ENCODE data around the gene CRIP2. TPM values are rescaled to one million over a fixed set of nuclear protein-coding genes. Genes with fewer than 3 reads are reported as not detected.

The CRIP2 gene
- total and polyA plus RNA-seq, 2 donors (not counting 3 experiments of a cell fraction or from before 2014, with no cell fraction given), result 322 to 954 TPM

GRCh38 chr14:105440992-105441391, 33.6 kb upstream of the CRIP2 start:
- no peak for TF ChIP-seq FOS (IDR thresholded peaks at IDR 0.05; ENCODE audit: borderline replicate concordance, insufficient read depth, low read length)
- no peak for TF ChIP-seq MAX (IDR thresholded peaks at IDR 0.05; ENCODE audit: insufficient read depth, insufficient read length)
- TF ChIP-seq GATA2 (IDR thresholded peaks at IDR 0.05; ENCODE audit: insufficient read depth, insufficient read length, low read depth, low read length), result no peak
- TF ChIP-seq EZH2 (IDR thresholded peaks at IDR 0.05; ENCODE audit: borderline replicate concordance, low read depth, low read length, severe bottlenecking), result no peak
- TF ChIP-seq POLR2AphosphoS5 (IDR thresholded peaks at IDR 0.05; ENCODE audit: insufficient read depth, low read depth, low read length), result no peak
- TF ChIP-seq MYC (IDR thresholded peaks at IDR 0.05; ENCODE audit: low read depth, low read length), result no peak
- TF ChIP-seq POLR2A (IDR thresholded peaks at IDR 0.05; ENCODE audit: low read depth, low read length), result no peak
- no peak for TF ChIP-seq CTCF (IDR thresholded peaks at IDR 0.05; ENCODE audit: extremely low read depth in 1 of 2, insufficient read depth in 1 of 2, low read depth in 1 of 2, low read length in 2 of 2)
- TF ChIP-seq JUN (IDR thresholded peaks at IDR 0.05; ENCODE audit: borderline replicate concordance, insufficient read depth, insufficient read length, low read depth), result no peak
- no peaks in the 10 kb centered on the region for H4K20me1 ChIP-seq (replicated peaks; ENCODE audit: control insufficient read depth, extremely low read depth, insufficient read depth, low read length)
- H3K79me2 ChIP-seq (ENCODE audit: control insufficient read depth, insufficient read depth, low read length), result peaks cover 33% of the 10 kb centered on the region
- no peak overlapping the region for H3K27ac ChIP-seq (ENCODE audit: insufficient read depth, low read depth, low read length)
- H2AFZ ChIP-seq (ENCODE audit: low read depth, low read length), result no peak overlapping the region
- no peak for FAIRE-seq
- dilution Hi-C loops (cut with MboI; ENCODE audit: extremely low pct_ligation_motif_present, low sequenced_read_pairs), result no loop called here
- H3K9ac ChIP-seq (replicated peaks; ENCODE audit: extremely low read depth, insufficient read depth, low read length), result no peak overlapping the region
- H3K9me1 ChIP-seq (replicated peaks; ENCODE audit: control insufficient read depth, extremely low read depth, insufficient read depth, low read length), result no peaks in the 10 kb centered on the region
- DNase-seq (ENCODE audit: low read depth, low spot score), result no peak
- CTCF ChIA-PET, result interaction anchor here (0.9 to 1.2 kb wide), 2 partner anchors 10 to 49 kb away, joined by 3 to 5 read pairs; no protein-coding TSS in a partner anchor
- no peak overlapping the region for H3K4me3 ChIP-seq (replicated peaks in 1 of 3; ENCODE audit: insufficient read depth in 1 of 3, low read depth in 1 of 3, low read length in 3 of 3)
- no peaks in the 10 kb centered on the region for H3K27me3 ChIP-seq (ENCODE audit: control insufficient read depth in 2 of 2, insufficient read depth in 2 of 2, low read length in 2 of 2)
- H3K4me2 ChIP-seq (ENCODE audit: insufficient read depth, low read length), result no peak overlapping the region
- POLR2A ChIA-PET, result no interaction called here
- intact Hi-C loops (cut with micrococcal nuclease), result no loop called here
- H3K4me1 ChIP-seq (ENCODE audit: control insufficient read depth, extremely low read depth, insufficient read depth, low read length), result peaks cover 5% of the 10 kb centered on the region
- peaks cover 0 to 34% of the 10 kb centered on the region in 2 experiments for H3K36me3 ChIP-seq (ENCODE audit: control insufficient read depth in 2 of 2, extremely low read depth in 1 of 2, insufficient read depth in 2 of 2, low read length in 2 of 2)
- no TSS peak for BruUV-seq (replicated peaks)
- no peaks in the 10 kb centered on the region for H3K9me3 ChIP-seq (replicated peaks; ENCODE audit: control insufficient read depth, insufficient read depth, low read length)

Measured in endothelial cell of umbilical vein (primary cell).